Measurements from ENCODE around the gene DTNA. TPM values are rescaled to one million over a fixed set of nuclear protein-coding genes. Genes with fewer than 3 reads are reported as not detected.

The DTNA gene
- total RNA-seq, 1 donor, result 22.0 TPM

DNA sequence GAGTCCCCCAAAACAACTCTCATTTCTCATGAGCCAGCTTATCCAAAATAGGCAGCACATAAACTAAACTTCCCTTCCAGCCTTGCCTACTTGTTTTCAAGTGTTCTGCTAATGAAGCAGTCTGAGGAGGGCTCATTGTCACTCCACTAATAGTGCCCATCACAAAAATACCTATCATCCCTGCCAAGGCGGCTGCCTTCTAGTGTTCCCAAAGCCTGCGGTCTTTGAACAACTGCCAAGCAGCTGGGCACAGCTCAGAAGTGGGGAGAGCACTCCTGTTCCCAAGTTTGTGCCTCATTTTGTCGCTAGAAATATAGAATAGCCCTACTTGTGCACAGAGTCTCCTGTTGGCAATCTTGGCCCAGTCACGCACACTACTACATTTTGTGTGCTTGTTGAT lies 50.3 kb downstream of the DTNA start:
- TF ChIP-seq, protein P1, sequence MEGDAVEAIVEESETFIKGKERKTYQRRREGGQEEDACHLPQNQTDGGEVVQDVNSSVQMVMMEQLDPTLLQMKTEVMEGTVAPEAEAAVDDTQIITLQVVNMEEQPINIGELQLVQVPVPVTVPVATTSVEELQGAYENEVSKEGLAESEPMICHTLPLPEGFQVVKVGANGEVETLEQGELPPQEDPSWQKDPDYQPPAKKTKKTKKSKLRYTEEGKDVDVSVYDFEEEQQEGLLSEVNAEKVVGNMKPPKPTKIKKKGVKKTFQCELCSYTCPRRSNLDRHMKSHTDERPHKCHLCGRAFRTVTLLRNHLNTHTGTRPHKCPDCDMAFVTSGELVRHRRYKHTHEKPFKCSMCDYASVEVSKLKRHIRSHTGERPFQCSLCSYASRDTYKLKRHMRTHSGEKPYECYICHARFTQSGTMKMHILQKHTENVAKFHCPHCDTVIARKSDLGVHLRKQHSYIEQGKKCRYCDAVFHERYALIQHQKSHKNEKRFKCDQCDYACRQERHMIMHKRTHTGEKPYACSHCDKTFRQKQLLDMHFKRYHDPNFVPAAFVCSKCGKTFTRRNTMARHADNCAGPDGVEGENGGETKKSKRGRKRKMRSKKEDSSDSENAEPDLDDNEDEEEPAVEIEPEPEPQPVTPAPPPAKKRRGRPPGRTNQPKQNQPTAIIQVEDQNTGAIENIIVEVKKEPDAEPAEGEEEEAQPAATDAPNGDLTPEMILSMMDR (IDR thresholded peaks at IDR 0.05; ENCODE audit: insufficient read depth, low read length), result no peak
- no peak for DNase-seq (ENCODE audit: low read depth)
- no peak overlapping the region for H3K4me3 ChIP-seq (ENCODE audit: low read depth, low read length)

- DNase-seq (ENCODE audit: low read depth), result no peak
- TF ChIP-seq, protein P1 (IDR thresholded peaks at IDR 0.05; ENCODE audit: insufficient read depth, low read length), result peak; percentile 24
- no peak overlapping the region for H3K4me3 ChIP-seq (ENCODE audit: low read depth, low read length)
These were observed 54.4 kb downstream of the DTNA start for GRCh38 chr18:34764451-34764850.

DNA sequence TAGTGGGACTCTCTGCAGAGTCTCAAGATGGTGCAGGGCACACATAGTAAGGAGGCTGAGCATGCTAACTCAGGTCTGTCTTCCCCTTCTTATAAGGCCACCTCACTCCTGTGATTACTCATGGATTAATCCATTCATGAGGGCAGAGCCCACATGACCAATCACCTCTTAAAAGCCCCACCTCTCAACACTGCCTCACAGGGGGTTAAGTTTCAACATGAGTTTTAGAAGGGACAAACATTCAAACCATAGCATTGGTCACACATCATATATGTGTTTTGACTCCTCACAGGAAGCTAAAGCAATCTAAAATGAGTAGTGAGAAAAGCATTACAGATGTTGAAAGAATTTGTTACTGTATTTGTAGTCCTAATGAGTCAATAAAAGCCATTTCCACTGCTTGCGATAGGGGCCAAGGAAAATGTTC lies 57.5 kb downstream of the DTNA start:
- TF ChIP-seq, protein P1 (IDR thresholded peaks at IDR 0.05; ENCODE audit: insufficient read depth, low read length), result no peak
- no peak overlapping the region for H3K4me3 ChIP-seq (ENCODE audit: low read depth, low read length)
- DNase-seq (ENCODE audit: low read depth), result peak; percentile 68

- TF ChIP-seq, protein P1 (IDR thresholded peaks at IDR 0.05; ENCODE audit: insufficient read depth, low read length), result no peak
- no peak overlapping the region for H3K4me3 ChIP-seq (ENCODE audit: low read depth, low read length)
- peak; percentile 8 for DNase-seq (ENCODE audit: low read depth)
These were observed 61.9 kb downstream of the DTNA start for GRCh38 chr18:34771958-34772357.

DNA sequence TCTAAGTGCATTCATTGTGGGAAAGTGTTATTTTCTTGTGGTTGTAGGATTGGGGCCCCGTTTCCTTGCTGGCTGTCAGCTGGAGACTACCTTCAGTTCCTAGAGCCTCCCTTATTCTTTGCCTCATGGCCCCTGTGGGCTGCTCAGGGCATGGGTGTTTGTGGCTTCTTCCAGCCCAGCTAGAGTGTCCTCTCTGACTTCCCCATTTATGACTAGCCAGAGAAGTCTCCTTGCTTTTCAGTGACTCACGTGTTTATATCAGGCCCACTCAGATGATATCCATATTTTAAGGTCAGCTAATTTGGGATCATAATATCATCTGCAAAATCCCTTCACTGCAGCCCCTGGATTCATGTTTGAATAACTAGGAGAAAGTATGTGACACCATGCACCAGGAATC lies 62.8 kb downstream of the DTNA start:
- no peak overlapping the region for H3K4me3 ChIP-seq (ENCODE audit: low read depth, low read length)
- TF ChIP-seq, protein P1 (IDR thresholded peaks at IDR 0.05; ENCODE audit: insufficient read depth, low read length), result no peak
- DNase-seq (ENCODE audit: low read depth), result peak; percentile 21

DNA sequence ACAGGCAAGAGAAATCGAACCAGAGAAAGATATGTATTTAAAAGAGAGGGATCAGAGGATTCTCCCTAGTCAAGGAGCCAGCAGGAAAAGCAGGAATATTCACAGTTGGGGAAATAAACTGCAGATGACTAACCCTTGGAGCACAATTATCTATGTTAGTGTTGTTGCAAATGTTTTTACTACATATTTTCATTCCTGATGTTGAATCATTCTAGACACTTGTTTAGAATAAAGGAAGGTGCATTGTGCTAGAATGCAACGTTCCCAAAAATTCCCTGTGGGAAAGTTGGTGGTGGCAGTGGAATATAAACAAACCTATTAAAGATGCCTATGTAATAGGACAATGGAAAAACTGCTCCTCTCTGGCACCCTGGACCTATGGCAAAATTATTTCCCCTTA lies 63.3 kb downstream of the DTNA start:
- peak; percentile 37 for DNase-seq (ENCODE audit: low read depth)
- H3K4me3 ChIP-seq (ENCODE audit: low read depth, low read length), result no peak overlapping the region
- TF ChIP-seq, protein P1 (IDR thresholded peaks at IDR 0.05; ENCODE audit: insufficient read depth, low read length), result no peak

Measured in fibroblast of the aortic adventitia (primary cell).